Astrocyte (in vitro differentiated cells and primary cell): ENCODE data around the gene PPM1H. TPM values are rescaled to one million over a fixed set of nuclear protein-coding genes. Genes with fewer than 3 reads are reported as not detected.
"Not testable (repeated sequence)": the region's sequence is repeated elsewhere in the genome, so short reads cannot be mapped to it uniquely, and the experiment has no call there.

Experiments used
- DNase-seq: peaks from one replicate; pipeline ENCODE4 v3.0.0-alpha.2; 2010; ENCODE audit warnings: low read depth
- FAIRE-seq: peaks from 2 replicates; lab custom pipeline; 2011; peaks lifted over from hg19 to GRCh38; lab: Jason Lieb, UNC
- H2AFZ ChIP-seq: 2 replicates; pipeline ENCODE4 v1.6.0; 2012; ENCODE audit warnings: low read depth, low read length, inconsistent platforms
- H3K27ac ChIP-seq: 2 replicates; pipeline ENCODE4 v1.5.1; 2011; ENCODE audit warnings: low read depth, low read length, inconsistent platforms
- H3K27me3 ChIP-seq: 2 replicates; pipeline ENCODE4 v1.6.0; 2011; ENCODE audit warnings: low read length, inconsistent platforms; ENCODE audit not compliant: insufficient read depth
- H3K36me3 ChIP-seq: 2 replicates; pipeline ENCODE4 v1.5.1; 2011; ENCODE audit warnings: low read length, inconsistent platforms; ENCODE audit not compliant: insufficient read depth
- H3K4me1 ChIP-seq: 2 replicates; pipeline ENCODE4 v1.5.1; 2011; ENCODE audit warnings: low read length, inconsistent platforms; ENCODE audit not compliant: insufficient read depth
- H3K4me2 ChIP-seq: 2 replicates; pipeline ENCODE4 v1.6.0; 2012; ENCODE audit warnings: low read length, inconsistent platforms
- H3K4me3 ChIP-seq: 2 replicates; pipeline ENCODE4 v1.5.1; 2011; ENCODE audit warnings: low read depth, mild to moderate bottlenecking, low read length, inconsistent platforms; ENCODE audit not compliant: insufficient read depth
- H3K79me2 ChIP-seq: 2 replicates; pipeline ENCODE4 v1.6.0; 2012; ENCODE audit warnings: mild to moderate bottlenecking, low read length, inconsistent platforms; ENCODE audit not compliant: insufficient read depth
- H3K9ac ChIP-seq: 2 replicates; pipeline ENCODE4 v1.6.0; 2012; ENCODE audit warnings: mild to moderate bottlenecking, low read length, inconsistent platforms
- H3K9me3 ChIP-seq: 2 replicates; pipeline ENCODE4 v1.5.1; 2012; ENCODE audit warnings: low read depth, mild to moderate bottlenecking, low read length, inconsistent platforms; ENCODE audit not compliant: insufficient read depth
- H4K20me1 ChIP-seq: 2 replicates; pipeline ENCODE4 v1.6.0; 2012; ENCODE audit warnings: low read length, inconsistent platforms; ENCODE audit not compliant: insufficient read depth
- H3K27ac Mint-ChIP-seq: one replicate; pipeline ENCODE4 v1.8.0; 2021; ENCODE audit warnings: mild to moderate bottlenecking, mixed read lengths; ENCODE audit not compliant: unreplicated experiment
- H3K27me3 Mint-ChIP-seq: one replicate; pipeline ENCODE4 v1.8.0; 2021; ENCODE audit warnings: low read depth, mixed read lengths; ENCODE audit not compliant: unreplicated experiment
- H3K36me3 Mint-ChIP-seq: one replicate; pipeline ENCODE4 v1.8.0; 2021; ENCODE audit warnings: low read depth, mixed read lengths; ENCODE audit not compliant: unreplicated experiment
- H3K4me1 Mint-ChIP-seq: one replicate; pipeline ENCODE4 v1.8.0; 2021; ENCODE audit warnings: low read depth, mixed read lengths; ENCODE audit not compliant: unreplicated experiment
- H3K4me3 Mint-ChIP-seq: one replicate; pipeline ENCODE4 v1.8.0; 2021; ENCODE audit warnings: mild to moderate bottlenecking, moderate library complexity, mixed read lengths; ENCODE audit not compliant: unreplicated experiment
- H3K9me3 Mint-ChIP-seq: one replicate; pipeline ENCODE4 v1.8.0; 2021; ENCODE audit warnings: mild to moderate bottlenecking, mixed read lengths; ENCODE audit not compliant: unreplicated experiment
- CTCF ChIP-seq: IDR thresholded peaks from 2 replicates; pipeline ENCODE4 v1.5.1; 2011; ENCODE audit warnings: low read depth, mild to moderate bottlenecking, inconsistent platforms, low read length, moderate library complexity; ENCODE audit not compliant: insufficient read depth
- EZH2 ChIP-seq: IDR thresholded peaks from 2 replicates; pipeline ENCODE4 v1.6.1; 2012; ENCODE audit warnings: mild to moderate bottlenecking, low read length, inconsistent platforms; ENCODE audit not compliant: insufficient read depth
- total RNA-seq: library from RNA; stranded (reverse); gene quantifications from 2 replicates; pipeline ENCODE4 v1.2.1, GENCODE V29; 2021

The PPM1H gene
- total RNA-seq, 1 donor from 2014 or later: 7.8 TPM

GRCh38 chr12:62731055-62731820 lies 203.7 kb downstream of the PPM1H start:
- H3K4me3 Mint-ChIP-seq: no peak overlapping the region
- no peaks in the 10 kb centered on the region for H3K27me3 Mint-ChIP-seq
- no peaks in the 10 kb centered on the region for H3K36me3 Mint-ChIP-seq
- no peaks in the 10 kb centered on the region for H3K27me3 ChIP-seq
- FAIRE-seq (no peak), DNase-seq (peak; percentile 66)
- TF ChIP-seq CTCF: no peak
- TF ChIP-seq EZH2: no peak
- H3K4me3 ChIP-seq: no peak overlapping the region
- no peaks in the 10 kb centered on the region for H3K79me2 ChIP-seq
- peak overlapping the region; percentile 41 for H3K27ac Mint-ChIP-seq
- peaks cover 37% of the 10 kb centered on the region for H3K4me1 Mint-ChIP-seq
- peak overlapping the region; percentile 68 for H3K4me2 ChIP-seq
- H3K27ac ChIP-seq: peak overlapping the region; percentile 91
- no peak overlapping the region for H2AFZ ChIP-seq
- H3K9ac ChIP-seq: peak overlapping the region; percentile 74
- H3K36me3 ChIP-seq: no peaks in the 10 kb centered on the region
- H3K9me3 Mint-ChIP-seq: no peaks in the 10 kb centered on the region
- H4K20me1 ChIP-seq: no peaks in the 10 kb centered on the region
- H3K4me1 ChIP-seq: peaks cover 31% of the 10 kb centered on the region
- no peaks in the 10 kb centered on the region for H3K9me3 ChIP-seq

GRCh38 chr12:62730649-62731048 lies 204.3 kb downstream of the PPM1H start:
- H3K27ac ChIP-seq: peak overlapping the region; percentile 91
- H3K36me3 ChIP-seq: no peaks in the 10 kb centered on the region
- Mint-ChIP-seq H3K36me3 (no peaks in the 10 kb centered on the region), H3K4me3 (no peak overlapping the region), H3K9me3 (no peaks in the 10 kb centered on the region), H3K27ac (no peak overlapping the region), H3K4me1 (peaks cover 41% of the 10 kb centered on the region), H3K27me3 (no peaks in the 10 kb centered on the region)
- no peak overlapping the region for H2AFZ ChIP-seq
- H3K27me3 ChIP-seq: no peaks in the 10 kb centered on the region
- H3K4me2 ChIP-seq: peak overlapping the region; percentile 68
- peaks cover 31% of the 10 kb centered on the region for H3K4me1 ChIP-seq
- H3K9me3 ChIP-seq: no peaks in the 10 kb centered on the region
- H3K9ac ChIP-seq: peak overlapping the region; percentile 74
- no peaks in the 10 kb centered on the region for H4K20me1 ChIP-seq
- no peak for TF ChIP-seq CTCF
- no peak for TF ChIP-seq EZH2
- DNase-seq (peak; percentile 92), FAIRE-seq (no peak)
- H3K4me3 ChIP-seq: no peak overlapping the region
- H3K79me2 ChIP-seq: no peaks in the 10 kb centered on the region

GRCh38 chr12:62729579-62730544 lies 205.1 kb downstream of the PPM1H start:
- H3K27ac ChIP-seq: peak overlapping the region; percentile 91

More at GRCh38 chr12:62729579-62730544, 205.1 kb downstream of the PPM1H start:
- H3K36me3 ChIP-seq, H3K79me2 ChIP-seq, H3K27me3 ChIP-seq, H3K4me3 Mint-ChIP-seq, H3K27ac Mint-ChIP-seq, H3K4me3 ChIP-seq, FAIRE-seq, H4K20me1 ChIP-seq, H2AFZ ChIP-seq, H3K9me3 Mint-ChIP-seq, H3K9me3 ChIP-seq, H3K36me3 Mint-ChIP-seq, H3K27me3 Mint-ChIP-seq: not testable (repeated sequence)
- peak overlapping the region; percentile 74 for H3K9ac ChIP-seq
- H3K4me1 Mint-ChIP-seq: peaks cover 49% of the 10 kb centered on the region
- DNase-seq: peak; percentile 91
- H3K4me2 ChIP-seq: peak overlapping the region; percentile 68
- peaks cover 39% of the 10 kb centered on the region for H3K4me1 ChIP-seq
